ENCODE measurements around the gene ZPBP2. TPM values are rescaled to one million over a fixed set of nuclear protein-coding genes. Genes with fewer than 3 reads are reported as not detected.

The ZPBP2 gene
- total and polyA plus RNA-seq, 2 of the 13 experiments (the other 11 are each of a cell fraction or from before 2014, with no cell fraction given), result not detected

DNA sequence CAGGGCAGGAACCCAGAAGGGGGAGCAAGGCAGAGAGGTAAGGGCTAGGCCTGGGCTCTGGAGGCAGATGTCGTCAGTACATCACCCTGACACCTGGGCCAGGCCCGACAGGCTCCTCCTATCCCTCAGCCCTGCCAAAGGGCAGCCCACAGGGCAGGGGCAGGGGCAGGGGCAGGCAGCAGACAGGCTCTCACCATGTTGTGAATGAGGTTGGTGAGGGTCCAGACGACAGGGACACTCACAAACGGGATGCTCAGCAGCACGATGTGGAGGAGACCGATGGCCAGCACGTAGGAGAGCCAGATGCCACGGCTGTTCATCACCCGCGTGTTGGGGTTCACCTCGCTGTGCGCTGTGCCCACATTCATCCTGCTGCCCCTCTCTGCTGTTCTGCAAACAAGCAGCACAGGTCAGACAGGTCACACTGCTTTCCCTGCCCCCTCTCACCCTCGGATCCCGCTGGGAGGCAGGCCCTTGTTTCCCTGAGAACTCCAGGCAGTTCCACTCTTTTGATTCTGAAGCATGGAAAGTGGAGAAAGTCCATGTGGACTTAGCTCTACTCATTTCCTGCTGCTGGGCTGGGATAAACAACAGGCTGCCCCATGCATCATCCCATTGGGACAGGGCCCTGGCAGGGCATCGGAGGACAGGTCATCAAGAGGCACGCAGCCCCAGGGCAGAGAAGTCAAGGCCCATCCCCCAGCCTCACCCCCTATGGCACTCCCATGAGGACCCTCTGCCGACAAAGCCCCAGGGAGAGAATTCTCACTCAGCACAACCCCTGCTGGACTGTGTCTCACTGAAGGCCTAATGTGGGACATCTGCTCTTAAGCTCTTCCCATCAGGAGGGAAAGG, 56.1 kb downstream of the ZPBP2 start (continued):
- peak; percentile 90 for TF ChIP-seq SNAPC2 (CRISPR knock-in tag; IDR thresholded peaks at IDR 0.05)
- no peak for TF ChIP-seq PCBP2 (optimal IDR thresholded peaks at IDR 0.05; ENCODE audit: low read depth, low read length, poor library complexity, severe bottlenecking)
- peak; percentile 90 for TF ChIP-seq TEAD3 (CRISPR knock-in tag; optimal IDR thresholded peaks at IDR 0.05; ENCODE audit: borderline replicate concordance)
- TF ChIP-seq MIER2 (CRISPR knock-in tag; IDR thresholded peaks at IDR 0.05), result peak; percentile 81
- TF ChIP-seq, protein P1, sequence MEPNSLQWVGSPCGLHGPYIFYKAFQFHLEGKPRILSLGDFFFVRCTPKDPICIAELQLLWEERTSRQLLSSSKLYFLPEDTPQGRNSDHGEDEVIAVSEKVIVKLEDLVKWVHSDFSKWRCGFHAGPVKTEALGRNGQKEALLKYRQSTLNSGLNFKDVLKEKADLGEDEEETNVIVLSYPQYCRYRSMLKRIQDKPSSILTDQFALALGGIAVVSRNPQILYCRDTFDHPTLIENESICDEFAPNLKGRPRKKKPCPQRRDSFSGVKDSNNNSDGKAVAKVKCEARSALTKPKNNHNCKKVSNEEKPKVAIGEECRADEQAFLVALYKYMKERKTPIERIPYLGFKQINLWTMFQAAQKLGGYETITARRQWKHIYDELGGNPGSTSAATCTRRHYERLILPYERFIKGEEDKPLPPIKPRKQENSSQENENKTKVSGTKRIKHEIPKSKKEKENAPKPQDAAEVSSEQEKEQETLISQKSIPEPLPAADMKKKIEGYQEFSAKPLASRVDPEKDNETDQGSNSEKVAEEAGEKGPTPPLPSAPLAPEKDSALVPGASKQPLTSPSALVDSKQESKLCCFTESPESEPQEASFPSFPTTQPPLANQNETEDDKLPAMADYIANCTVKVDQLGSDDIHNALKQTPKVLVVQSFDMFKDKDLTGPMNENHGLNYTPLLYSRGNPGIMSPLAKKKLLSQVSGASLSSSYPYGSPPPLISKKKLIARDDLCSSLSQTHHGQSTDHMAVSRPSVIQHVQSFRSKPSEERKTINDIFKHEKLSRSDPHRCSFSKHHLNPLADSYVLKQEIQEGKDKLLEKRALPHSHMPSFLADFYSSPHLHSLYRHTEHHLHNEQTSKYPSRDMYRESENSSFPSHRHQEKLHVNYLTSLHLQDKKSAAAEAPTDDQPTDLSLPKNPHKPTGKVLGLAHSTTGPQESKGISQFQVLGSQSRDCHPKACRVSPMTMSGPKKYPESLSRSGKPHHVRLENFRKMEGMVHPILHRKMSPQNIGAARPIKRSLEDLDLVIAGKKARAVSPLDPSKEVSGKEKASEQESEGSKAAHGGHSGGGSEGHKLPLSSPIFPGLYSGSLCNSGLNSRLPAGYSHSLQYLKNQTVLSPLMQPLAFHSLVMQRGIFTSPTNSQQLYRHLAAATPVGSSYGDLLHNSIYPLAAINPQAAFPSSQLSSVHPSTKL (CRISPR knock-in tag; IDR thresholded peaks at IDR 0.05), result peak; percentile 96
- no peak for TF ChIP-seq ZNF207 (IDR thresholded peaks at IDR 0.05; ENCODE audit: borderline replicate concordance)
- no peak for TF ChIP-seq FIP1L1 (IDR thresholded peaks at IDR 0.05; ENCODE audit: borderline replicate concordance, insufficient read depth, low read depth, low read length)
- TF ChIP-seq, protein P2, sequence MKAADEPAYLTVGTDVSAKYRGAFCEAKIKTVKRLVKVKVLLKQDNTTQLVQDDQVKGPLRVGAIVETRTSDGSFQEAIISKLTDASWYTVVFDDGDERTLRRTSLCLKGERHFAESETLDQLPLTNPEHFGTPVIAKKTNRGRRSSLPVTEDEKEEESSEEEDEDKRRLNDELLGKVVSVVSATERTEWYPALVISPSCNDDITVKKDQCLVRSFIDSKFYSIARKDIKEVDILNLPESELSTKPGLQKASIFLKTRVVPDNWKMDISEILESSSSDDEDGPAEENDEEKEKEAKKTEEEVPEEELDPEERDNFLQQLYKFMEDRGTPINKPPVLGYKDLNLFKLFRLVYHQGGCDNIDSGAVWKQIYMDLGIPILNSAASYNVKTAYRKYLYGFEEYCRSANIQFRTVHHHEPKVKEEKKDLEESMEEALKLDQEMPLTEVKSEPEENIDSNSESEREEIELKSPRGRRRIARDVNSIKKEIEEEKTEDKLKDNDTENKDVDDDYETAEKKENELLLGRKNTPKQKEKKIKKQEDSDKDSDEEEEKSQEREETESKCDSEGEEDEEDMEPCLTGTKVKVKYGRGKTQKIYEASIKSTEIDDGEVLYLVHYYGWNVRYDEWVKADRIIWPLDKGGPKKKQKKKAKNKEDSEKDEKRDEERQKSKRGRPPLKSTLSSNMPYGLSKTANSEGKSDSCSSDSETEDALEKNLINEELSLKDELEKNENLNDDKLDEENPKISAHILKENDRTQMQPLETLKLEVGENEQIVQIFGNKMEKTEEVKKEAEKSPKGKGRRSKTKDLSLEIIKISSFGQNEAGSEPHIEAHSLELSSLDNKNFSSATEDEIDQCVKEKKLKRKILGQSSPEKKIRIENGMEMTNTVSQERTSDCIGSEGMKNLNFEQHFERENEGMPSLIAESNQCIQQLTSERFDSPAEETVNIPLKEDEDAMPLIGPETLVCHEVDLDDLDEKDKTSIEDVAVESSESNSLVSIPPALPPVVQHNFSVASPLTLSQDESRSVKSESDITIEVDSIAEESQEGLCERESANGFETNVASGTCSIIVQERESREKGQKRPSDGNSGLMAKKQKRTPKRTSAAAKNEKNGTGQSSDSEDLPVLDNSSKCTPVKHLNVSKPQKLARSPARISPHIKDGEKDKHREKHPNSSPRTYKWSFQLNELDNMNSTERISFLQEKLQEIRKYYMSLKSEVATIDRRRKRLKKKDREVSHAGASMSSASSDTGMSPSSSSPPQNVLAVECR (CRISPR knock-in tag; IDR thresholded peaks at IDR 0.05; ENCODE audit: borderline replicate concordance), result peak; percentile 87
- TF ChIP-seq, protein P3, sequence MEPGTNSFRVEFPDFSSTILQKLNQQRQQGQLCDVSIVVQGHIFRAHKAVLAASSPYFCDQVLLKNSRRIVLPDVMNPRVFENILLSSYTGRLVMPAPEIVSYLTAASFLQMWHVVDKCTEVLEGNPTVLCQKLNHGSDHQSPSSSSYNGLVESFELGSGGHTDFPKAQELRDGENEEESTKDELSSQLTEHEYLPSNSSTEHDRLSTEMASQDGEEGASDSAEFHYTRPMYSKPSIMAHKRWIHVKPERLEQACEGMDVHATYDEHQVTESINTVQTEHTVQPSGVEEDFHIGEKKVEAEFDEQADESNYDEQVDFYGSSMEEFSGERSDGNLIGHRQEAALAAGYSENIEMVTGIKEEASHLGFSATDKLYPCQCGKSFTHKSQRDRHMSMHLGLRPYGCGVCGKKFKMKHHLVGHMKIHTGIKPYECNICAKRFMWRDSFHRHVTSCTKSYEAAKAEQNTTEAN (CRISPR knock-in tag; conservative IDR thresholded peaks at IDR 0.05), result peak; percentile 96
- no peak; the same call in 1 of the 2 replicates for TF ChIP-seq REXO4 (CRISPR knock-in tag; IDR thresholded peaks at IDR 0.05; ENCODE audit: borderline replicate concordance)
- TF ChIP-seq SMAD9 (CRISPR knock-in tag; IDR thresholded peaks at IDR 0.05), result peak; percentile 74
- TF ChIP-seq, protein P4, sequence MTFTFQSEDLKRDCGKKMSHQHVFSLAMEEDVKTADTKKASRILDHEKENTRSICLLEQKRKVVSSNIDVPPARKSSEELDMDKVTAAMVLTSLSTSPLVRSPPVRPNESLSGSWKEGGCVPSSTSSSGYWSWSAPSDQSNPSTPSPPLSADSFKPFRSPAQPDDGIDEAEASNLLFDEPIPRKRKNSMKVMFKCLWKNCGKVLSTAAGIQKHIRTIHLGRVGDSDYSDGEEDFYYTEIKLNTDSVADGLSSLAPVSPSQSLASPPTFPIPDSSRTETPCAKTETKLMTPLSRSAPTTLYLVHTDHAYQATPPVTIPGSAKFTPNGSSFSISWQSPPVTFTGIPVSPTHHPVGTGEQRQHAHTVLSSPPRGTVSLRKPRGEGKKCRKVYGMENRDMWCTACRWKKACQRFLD (CRISPR knock-in tag; IDR thresholded peaks at IDR 0.05; ENCODE audit: borderline replicate concordance), result peak; percentile 88
- TF ChIP-seq, protein P5, sequence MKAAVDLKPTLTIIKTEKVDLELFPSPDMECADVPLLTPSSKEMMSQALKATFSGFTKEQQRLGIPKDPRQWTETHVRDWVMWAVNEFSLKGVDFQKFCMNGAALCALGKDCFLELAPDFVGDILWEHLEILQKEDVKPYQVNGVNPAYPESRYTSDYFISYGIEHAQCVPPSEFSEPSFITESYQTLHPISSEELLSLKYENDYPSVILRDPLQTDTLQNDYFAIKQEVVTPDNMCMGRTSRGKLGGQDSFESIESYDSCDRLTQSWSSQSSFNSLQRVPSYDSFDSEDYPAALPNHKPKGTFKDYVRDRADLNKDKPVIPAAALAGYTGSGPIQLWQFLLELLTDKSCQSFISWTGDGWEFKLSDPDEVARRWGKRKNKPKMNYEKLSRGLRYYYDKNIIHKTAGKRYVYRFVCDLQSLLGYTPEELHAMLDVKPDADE (CRISPR knock-in tag; IDR thresholded peaks at IDR 0.05), result peak; percentile 81; the same call in 1 of the 2 replicates
- peak; percentile 96 for TF ChIP-seq RCOR2 (CRISPR knock-in tag; IDR thresholded peaks at IDR 0.05)
- TF ChIP-seq, protein P6, sequence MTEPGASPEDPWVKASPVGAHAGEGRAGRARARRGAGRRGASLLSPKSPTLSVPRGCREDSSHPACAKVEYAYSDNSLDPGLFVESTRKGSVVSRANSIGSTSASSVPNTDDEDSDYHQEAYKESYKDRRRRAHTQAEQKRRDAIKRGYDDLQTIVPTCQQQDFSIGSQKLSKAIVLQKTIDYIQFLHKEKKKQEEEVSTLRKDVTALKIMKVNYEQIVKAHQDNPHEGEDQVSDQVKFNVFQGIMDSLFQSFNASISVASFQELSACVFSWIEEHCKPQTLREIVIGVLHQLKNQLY (CRISPR knock-in tag; IDR thresholded peaks at IDR 0.05), result peak; percentile 93
